HG03280 (cell line): ENCODE results near the gene ST7L.
A peak's percentile ranks its signal among the peaks of the same experiment; 100 is the strongest.
"Not testable (repeated sequence)": the region's sequence is repeated elsewhere in the genome, so short reads cannot be mapped to it uniquely, and the experiment has no call there.

ENCODE experiments used
- ATAC-seq: cut with Tn5 transposase; IDR thresholded peaks from one replicate; pipeline ENCODE4 v1.9.1; 2021; ENCODE audit warnings: mild to moderate bottlenecking, moderate library complexity; ENCODE audit not compliant: unreplicated experiment

Gene ST7L

DNA sequence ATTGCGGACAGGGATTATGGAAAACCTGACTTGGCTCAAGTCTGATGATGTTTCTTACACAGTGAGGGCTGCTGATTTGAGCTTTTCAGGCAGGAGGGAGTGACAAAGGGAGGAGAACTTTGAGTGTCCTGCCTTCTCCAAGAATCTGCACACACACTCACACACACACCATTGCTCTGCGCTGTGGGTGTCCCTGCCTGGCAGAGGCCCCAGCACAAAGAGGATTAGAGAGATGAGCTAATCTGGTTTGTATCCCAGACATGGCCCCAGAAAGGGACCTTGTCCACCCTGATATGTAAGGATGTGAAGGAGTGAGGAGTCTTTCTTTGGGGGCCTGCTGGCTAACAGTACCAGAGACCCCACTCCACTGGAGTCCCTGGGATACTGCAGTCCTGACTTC lies 116.1 kb downstream of the ST7L start:
- no peak for ATAC-seq

GRCh38 chr1:112501810-112502641 lies 116.9 kb downstream of the ST7L start:
- peak; percentile 52 for ATAC-seq

GRCh38 chr1:112496290-112496689 lies 122.7 kb downstream of the ST7L start:
- no peak for ATAC-seq

DNA sequence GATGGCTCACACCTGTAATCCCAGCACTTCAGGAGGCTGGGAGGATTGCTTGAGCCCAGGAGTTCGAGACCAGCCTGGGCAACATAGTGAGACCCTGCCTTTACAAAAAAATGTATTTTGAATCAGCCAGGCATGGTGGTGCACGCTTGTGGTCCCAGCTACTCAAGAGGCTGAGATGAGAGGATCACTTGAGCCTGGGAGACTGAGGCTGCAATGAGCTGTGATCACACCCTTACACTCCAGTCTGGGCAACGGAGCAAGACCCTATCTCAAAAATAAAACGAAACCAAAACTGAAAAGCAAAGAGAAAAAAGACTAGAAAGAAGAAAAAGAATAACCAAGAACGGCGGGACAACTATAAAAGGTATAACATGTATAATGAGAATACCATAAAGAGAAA lies 125.6 kb downstream of the ST7L start:
- ATAC-seq = no peak

GRCh38 chr1:112492076-112492475 lies 126.9 kb downstream of the ST7L start:
- ATAC-seq = no peak

DNA sequence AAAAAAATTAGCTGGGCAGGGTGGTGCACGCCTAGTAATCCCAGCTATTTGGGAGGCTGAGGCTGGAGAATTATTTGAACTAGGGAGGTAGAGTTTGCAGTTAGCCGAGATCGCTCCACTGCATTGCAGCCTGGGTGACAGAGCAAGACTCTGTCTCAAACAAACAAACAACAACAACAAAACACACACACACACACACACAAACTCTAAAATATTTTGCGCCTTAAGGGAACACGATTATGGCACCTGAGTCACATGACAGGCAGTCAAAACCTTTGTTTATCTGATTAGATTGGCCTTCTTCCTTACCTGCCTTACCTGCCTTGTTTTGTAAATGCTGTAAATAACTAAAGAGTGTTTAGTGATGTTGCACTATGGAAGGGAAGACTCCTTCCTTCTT lies 130.8 kb downstream of the ST7L start:
- no peak for ATAC-seq

GRCh38 chr1:112487686-112488085 lies 131.3 kb downstream of the ST7L start:
- ATAC-seq = not testable (repeated sequence)

DNA sequence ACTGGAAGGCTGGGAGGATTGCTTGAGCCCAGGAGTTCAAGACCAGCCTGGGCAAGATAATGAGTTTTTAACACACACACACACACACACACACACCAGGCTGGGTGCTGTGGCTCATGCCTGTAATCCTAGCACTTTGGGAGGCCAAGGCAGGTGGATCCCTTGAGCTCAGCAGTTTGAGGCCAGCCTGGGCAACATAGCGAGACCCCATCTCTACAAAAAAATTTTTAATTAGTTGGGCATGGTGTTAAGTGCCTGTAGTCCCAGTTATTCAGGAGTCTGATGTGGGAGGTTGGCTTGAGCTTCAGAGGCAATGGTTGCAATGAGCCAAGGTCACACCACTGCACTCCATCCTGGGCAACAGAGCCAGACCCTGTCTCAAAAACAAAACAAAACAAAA lies 132.9 kb downstream of the ST7L start:
- not testable (repeated sequence) for ATAC-seq

- no peak for ATAC-seq
Measured at GRCh38 chr1:112478314-112478713, 140.6 kb downstream of the ST7L start.

- no peak for ATAC-seq
Measured at GRCh38 chr1:112477550-112477949, 141.4 kb downstream of the ST7L start.
